Measurements from ENCODE around the gene PRCP. TPM values are rescaled to one million over a fixed set of nuclear protein-coding genes. Genes with fewer than 3 reads are reported as not detected.
A peak's percentile ranks its signal among the peaks of the same experiment; 100 is the strongest.

The PRCP gene
- total RNA-seq, 1 experiment from 2014 or later: 53.9 TPM

- H3K9me3 Mint-ChIP-seq: no peaks in the 10 kb centered on the region
- ChIA-PET POLR2A (no interaction called here), CTCF (interaction anchor here (1.2 to 2.2 kb wide), 3 partner anchors 40 to 86 kb away, joined by 4 to 8 read pairs (median 4); partner anchors contain the start of gene DDIAS)
- H3K27ac Mint-ChIP-seq: no peak overlapping the region
- no peaks in the 10 kb centered on the region for H3K36me3 Mint-ChIP-seq
- TF ChIP-seq FOXP4 (CRISPR knock-in tag; IDR thresholded peaks at IDR 0.05) (no peak), TP53 (CRISPR knock-in tag; IDR thresholded peaks at IDR 0.05) (no peak), ZNF425 (CRISPR knock-in tag; conservative IDR thresholded peaks at IDR 0.05) (no peak), PRRX2 (CRISPR knock-in tag; IDR thresholded peaks at IDR 0.05) (no peak), ARID4B (CRISPR knock-in tag; IDR thresholded peaks at IDR 0.05; ENCODE audit: borderline replicate concordance) (no peak), PRDM15 (CRISPR knock-in tag; IDR thresholded peaks at IDR 0.05) (no peak), TEAD4 (CRISPR knock-in tag; IDR thresholded peaks at IDR 0.05) (no peak), GTF2I (CRISPR knock-in tag; conservative IDR thresholded peaks at IDR 0.05) (no peak)
- TF ChIP-seq, protein P1, sequence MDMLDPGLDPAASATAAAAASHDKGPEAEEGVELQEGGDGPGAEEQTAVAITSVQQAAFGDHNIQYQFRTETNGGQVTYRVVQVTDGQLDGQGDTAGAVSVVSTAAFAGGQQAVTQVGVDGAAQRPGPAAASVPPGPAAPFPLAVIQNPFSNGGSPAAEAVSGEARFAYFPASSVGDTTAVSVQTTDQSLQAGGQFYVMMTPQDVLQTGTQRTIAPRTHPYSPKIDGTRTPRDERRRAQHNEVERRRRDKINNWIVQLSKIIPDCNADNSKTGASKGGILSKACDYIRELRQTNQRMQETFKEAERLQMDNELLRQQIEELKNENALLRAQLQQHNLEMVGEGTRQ (CRISPR knock-in tag; IDR thresholded peaks at IDR 0.05): no peak
- H3K27me3 Mint-ChIP-seq (ENCODE audit: low read depth): no peaks in the 10 kb centered on the region
- ATAC-seq: no peak
- no peak overlapping the region for H3K4me3 Mint-ChIP-seq
- DNase-seq (ENCODE audit: low spot score): no peak
- H3K4me1 Mint-ChIP-seq: peaks cover 14% of the 10 kb centered on the region
These were observed 84.8 kb downstream of the PRCP start for GRCh38 chr11:82815406-82815805.

- ChIA-PET POLR2A (no interaction called here), CTCF (interaction anchor here (0.7 kb wide), 1 partner anchor 96 kb away, joined by 3 read pairs; no protein-coding TSS in a partner anchor)
- no peaks in the 10 kb centered on the region for H3K27me3 Mint-ChIP-seq (ENCODE audit: low read depth)
- TF ChIP-seq ETV6 (CRISPR knock-in tag; IDR thresholded peaks at IDR 0.05) (no peak), ZBTB21 (CRISPR knock-in tag; IDR thresholded peaks at IDR 0.05; ENCODE audit: borderline replicate concordance) (no peak), ZNF396 (CRISPR knock-in tag; IDR thresholded peaks at IDR 0.05; ENCODE audit: borderline replicate concordance) (no peak), ELF4 (CRISPR knock-in tag; IDR thresholded peaks at IDR 0.05; ENCODE audit: low read depth) (no peak), NR1H2 (CRISPR knock-in tag; IDR thresholded peaks at IDR 0.05) (no peak), IRF2 (CRISPR knock-in tag; IDR thresholded peaks at IDR 0.05; ENCODE audit: borderline replicate concordance, low read depth) (no peak), RORB (CRISPR knock-in tag; IDR thresholded peaks at IDR 0.05) (no peak)
- TF ChIP-seq, protein P2, sequence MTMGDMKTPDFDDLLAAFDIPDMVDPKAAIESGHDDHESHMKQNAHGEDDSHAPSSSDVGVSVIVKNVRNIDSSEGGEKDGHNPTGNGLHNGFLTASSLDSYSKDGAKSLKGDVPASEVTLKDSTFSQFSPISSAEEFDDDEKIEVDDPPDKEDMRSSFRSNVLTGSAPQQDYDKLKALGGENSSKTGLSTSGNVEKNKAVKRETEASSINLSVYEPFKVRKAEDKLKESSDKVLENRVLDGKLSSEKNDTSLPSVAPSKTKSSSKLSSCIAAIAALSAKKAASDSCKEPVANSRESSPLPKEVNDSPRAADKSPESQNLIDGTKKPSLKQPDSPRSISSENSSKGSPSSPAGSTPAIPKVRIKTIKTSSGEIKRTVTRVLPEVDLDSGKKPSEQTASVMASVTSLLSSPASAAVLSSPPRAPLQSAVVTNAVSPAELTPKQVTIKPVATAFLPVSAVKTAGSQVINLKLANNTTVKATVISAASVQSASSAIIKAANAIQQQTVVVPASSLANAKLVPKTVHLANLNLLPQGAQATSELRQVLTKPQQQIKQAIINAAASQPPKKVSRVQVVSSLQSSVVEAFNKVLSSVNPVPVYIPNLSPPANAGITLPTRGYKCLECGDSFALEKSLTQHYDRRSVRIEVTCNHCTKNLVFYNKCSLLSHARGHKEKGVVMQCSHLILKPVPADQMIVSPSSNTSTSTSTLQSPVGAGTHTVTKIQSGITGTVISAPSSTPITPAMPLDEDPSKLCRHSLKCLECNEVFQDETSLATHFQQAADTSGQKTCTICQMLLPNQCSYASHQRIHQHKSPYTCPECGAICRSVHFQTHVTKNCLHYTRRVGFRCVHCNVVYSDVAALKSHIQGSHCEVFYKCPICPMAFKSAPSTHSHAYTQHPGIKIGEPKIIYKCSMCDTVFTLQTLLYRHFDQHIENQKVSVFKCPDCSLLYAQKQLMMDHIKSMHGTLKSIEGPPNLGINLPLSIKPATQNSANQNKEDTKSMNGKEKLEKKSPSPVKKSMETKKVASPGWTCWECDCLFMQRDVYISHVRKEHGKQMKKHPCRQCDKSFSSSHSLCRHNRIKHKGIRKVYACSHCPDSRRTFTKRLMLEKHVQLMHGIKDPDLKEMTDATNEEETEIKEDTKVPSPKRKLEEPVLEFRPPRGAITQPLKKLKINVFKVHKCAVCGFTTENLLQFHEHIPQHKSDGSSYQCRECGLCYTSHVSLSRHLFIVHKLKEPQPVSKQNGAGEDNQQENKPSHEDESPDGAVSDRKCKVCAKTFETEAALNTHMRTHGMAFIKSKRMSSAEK (CRISPR knock-in tag; IDR thresholded peaks at IDR 0.05; ENCODE audit: borderline replicate concordance): no peak
These were observed 85.9 kb downstream of the PRCP start for GRCh38 chr11:82814379-82814778.

More at GRCh38 chr11:82814379-82814778, 85.9 kb downstream of the PRCP start:
- DNase-seq (ENCODE audit: low spot score) (no peak), ATAC-seq (peak; percentile 42)
- Mint-ChIP-seq H3K9me3 (no peaks in the 10 kb centered on the region), H3K4me1 (peaks cover 14% of the 10 kb centered on the region), H3K4me3 (no peak overlapping the region), H3K36me3 (no peaks in the 10 kb centered on the region), H3K27ac (no peak overlapping the region; the same call in 1 of the 2 replicates)
